ENCODE results near the gene SLC6A6.
"Not testable (repeated sequence)": the region's sequence is repeated elsewhere in the genome, so short reads cannot be mapped to it uniquely, and the experiment has no call there.

The SLC6A6 gene

GRCh38 chr3:14397531-14397930 is 4.9 kb upstream of the SLC6A6 start:
- no peak for DNase-seq (ENCODE audit: low read depth in 2 of 2)

GRCh38 chr3:14397940-14398796 is 4.2 kb upstream of the SLC6A6 start:
- DNase-seq (ENCODE audit: low read depth in 2 of 2): no peak

DNA sequence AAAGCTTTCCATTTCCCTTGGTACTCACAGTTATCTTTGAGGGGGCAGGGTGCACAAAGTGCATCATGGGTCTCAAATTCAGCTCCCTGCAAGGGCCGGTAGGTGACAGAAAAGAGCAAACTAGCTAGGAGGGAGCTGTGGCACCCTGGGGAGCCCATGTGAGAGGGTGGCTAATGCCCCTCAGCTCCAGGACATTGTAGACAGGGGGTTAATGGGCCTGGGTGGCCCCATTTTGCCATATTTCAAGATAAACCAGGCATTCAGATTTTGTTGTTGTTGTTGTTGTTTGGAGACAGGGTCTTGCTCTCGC is 3.7 kb upstream of the SLC6A6 start:
- DNase-seq (ENCODE audit: low read depth in 2 of 2): no peak

DNA sequence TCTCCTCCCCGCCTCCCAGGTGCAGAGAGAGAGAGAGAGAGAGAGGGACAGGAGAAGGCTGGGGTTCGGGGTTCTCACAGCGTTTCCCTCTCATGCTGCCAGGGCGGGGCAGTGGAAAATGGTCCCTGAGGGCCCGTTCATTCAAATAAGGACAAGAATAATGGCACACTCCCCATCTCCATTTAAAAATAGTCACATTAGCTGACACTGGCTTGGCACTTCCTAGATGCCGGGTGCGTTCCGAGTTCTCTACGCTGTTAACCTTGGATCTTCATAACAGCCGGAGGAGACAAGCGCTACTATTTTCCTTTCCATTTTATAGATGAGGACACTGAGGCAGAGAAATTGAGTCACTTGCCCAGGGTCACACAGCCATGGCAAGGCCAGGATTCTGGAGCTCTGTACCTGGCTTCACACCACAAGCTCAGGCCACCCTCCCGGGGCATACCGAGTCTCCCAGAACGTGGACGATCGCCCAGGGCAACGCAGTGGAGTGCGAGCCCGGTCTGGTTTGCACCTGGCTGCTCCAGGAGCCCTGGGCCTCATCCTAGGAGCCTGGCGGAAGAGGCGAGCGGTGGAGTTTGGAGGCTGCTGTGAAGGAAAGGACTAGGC is 608 bp upstream of the SLC6A6 start:
- no peak for DNase-seq (ENCODE audit: low read depth in 2 of 2)

- no peak for DNase-seq (ENCODE audit: low read depth in 2 of 2)
Measured at GRCh38 chr3:14403619-14404155, 1.3 kb downstream of the SLC6A6 start.

DNA sequence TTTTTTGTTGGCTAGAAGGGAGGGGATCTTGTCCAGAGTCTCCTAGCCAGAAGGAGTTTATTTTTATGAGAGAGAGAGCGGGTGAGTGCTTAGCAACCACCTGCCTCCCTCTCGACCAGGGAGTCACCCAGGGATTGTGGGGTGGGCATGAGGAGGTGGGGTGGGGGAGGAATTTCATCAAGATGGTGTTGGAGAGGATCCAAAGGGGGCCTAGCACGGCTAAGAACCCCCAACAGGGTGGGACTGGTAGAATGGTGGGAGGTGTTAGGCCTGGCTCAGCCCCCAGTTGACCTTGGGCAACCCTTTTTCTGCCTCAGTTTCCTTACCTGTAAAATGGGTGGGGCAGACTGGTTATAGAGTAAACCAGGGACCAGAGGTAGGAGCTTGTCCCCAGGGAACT is 1.8 kb downstream of the SLC6A6 start:
- DNase-seq (ENCODE audit: low read depth in 2 of 2): no peak

DNA sequence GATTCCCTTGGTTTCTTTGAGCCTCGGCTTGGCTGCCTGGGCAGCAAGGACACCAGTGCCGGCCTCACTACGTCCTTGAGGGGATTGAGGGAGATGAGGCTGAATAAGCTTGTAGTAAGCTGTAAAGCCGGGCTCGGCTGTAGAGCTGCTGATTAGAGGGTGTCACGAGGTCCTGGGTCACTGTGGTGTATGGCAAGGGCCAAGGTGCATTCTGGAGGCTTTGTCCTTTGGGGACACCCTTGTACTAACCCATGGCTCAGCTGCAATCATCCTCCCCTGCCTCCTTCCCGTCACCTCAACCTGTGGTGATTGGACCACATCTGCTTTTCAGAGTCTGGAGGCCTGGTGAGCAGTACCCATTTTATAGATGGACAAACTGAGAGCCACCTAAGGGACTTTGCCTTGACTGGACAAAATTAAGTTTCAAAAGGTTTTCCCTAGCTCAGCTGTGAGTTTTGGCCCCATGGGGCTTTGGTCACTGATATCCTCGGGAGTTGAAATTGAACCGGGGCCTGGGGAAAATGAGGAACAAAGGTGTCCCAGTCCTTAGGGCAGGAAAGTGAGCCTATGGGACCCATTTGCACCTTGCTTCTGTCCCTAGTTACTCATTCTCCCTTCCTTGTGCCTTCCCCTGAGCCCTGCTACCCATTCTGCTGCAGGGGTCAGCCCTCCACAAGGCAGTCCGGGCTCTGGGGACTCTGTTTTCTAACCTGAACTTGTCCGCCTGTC is 2.4 kb downstream of the SLC6A6 start:
- DNase-seq (ENCODE audit: low read depth in 2 of 2): no peak

GRCh38 chr3:14405360-14406238 is 3.2 kb downstream of the SLC6A6 start:
- no peak for DNase-seq (ENCODE audit: low read depth in 2 of 2)

DNA sequence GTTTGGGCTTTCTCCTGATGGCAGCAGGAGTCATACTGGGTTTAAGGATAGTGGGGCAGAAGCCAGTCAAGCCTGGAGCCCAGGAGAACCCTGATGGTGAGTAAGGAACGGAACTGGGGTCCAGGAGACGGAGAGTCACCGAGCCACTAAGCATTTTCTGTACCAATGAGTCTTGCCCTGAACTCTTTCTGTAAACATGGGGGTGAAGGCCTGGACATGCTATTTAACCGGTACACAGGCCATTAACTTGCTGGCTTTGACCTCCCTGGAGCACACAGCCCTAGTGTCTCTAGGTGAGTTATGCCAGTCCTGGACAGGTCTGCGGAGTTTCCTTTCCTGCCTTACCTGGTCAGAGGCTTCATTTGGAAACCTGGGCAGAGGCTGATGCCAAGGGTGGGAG is 3.9 kb downstream of the SLC6A6 start:
- no peak for DNase-seq (ENCODE audit: low read depth in 2 of 2)

- DNase-seq (ENCODE audit: low read depth in 2 of 2): no peak
Measured at GRCh38 chr3:14406766-14407165, 4.4 kb downstream of the SLC6A6 start.

- no peak for DNase-seq (ENCODE audit: low read depth in 2 of 2)
Measured at GRCh38 chr3:14407203-14407602, 4.8 kb downstream of the SLC6A6 start.

- not testable (repeated sequence) for DNase-seq (ENCODE audit: low read depth in 2 of 2)
Measured at GRCh38 chr3:14409779-14410063, 7.3 kb downstream of the SLC6A6 start.

DNA sequence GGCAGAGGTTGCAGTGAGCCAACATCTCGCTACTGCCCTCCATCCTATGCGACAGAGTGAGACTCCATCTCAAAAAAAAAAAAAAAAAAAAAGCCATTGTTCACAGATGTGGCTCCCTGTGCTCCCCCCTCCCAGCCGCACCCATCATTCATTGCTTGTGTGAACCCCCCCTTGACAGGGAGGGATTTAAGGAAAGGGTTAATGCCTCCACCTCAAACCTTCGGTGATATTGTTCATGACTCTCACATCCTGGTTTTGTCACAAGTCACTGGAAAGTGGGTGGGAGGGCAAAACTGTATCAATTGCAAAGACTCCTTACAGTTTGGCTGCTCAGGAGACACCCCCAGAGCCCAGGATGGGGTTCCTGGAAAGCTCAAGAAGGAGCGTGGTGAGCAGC is 7.7 kb downstream of the SLC6A6 start:
- no peak for DNase-seq (ENCODE audit: low read depth in 2 of 2)

- no peak for DNase-seq (ENCODE audit: low read depth in 2 of 2)
Measured at GRCh38 chr3:14410503-14411165, 8.2 kb downstream of the SLC6A6 start.

DNA sequence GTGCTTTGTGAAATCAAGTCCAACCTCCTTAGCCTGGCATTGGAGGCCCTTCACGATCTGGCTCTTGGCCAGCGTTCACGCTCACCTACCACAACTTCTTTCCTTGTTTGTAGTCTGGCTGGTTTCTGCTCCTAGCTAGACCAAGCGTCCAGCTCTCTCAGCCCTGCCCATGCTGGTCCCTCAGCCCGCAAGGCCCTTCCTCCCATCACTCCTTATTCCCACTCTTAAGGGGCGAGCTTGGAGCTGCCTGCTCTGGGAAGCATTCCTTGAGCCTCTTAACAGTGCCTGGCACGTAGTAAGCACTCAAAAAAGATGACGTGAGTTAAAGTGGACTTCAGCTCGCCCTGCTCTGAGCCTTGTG is 8.7 kb downstream of the SLC6A6 start:
- no peak for DNase-seq (ENCODE audit: low read depth in 2 of 2)

DNA sequence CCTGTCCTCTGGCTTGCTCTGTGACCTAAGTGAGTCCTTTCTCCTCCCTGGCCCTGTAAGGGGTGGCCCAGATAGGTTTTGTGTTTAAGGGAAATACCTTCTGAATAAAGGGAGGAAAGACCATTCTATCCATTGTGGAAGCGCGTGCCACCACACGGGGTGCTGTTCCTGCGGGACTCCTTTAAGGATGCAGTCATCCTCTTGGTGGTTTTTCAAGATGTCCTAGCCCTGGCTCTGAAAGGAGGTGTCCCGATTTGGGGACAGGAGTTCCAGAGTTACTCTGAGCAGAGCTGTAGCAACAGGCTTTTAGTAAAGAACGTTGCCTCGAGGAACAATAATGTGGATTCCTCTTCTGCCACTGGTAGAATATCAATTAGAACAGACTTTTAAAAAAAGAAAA is 9.6 kb downstream of the SLC6A6 start:
- no peak for DNase-seq (ENCODE audit: low read depth in 2 of 2)

- no peak for DNase-seq (ENCODE audit: low read depth in 2 of 2)
Measured at GRCh38 chr3:14412831-14413380, 10.5 kb downstream of the SLC6A6 start.

DNA sequence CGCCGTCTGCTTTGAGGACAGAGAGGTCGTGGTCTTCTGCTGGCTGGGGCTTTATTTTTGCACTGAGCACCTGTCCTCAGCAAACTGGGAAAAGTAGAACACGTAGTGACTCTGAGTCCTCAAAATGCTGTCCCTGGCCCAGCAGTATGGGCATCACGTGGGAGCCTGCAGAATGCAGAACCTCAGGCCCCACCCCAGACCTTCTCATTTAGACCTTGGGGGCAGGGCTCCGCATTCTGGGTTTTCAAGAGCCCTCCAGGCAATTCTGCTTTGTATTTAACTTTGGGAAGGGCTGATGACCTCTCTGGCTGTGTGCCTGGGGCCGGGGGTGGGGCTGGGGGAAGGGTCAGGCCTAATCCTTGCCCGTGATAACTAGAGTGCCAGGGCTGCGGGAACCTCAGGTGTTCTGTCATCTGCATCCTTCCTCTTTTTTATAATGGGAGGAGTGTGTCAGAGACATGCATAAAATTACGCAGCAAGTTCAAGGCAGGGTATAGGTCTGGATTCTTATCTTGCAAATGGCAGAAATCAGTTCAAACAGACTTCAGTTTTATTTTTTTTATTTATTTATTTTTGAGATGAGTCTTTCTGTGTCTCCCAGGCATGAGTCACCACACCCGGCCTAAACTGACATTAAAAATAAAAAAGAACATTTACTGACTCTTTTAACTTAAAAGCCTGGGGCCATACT is 11.1 kb downstream of the SLC6A6 start:
- no peak for DNase-seq (ENCODE audit: low read depth in 2 of 2)

DNA sequence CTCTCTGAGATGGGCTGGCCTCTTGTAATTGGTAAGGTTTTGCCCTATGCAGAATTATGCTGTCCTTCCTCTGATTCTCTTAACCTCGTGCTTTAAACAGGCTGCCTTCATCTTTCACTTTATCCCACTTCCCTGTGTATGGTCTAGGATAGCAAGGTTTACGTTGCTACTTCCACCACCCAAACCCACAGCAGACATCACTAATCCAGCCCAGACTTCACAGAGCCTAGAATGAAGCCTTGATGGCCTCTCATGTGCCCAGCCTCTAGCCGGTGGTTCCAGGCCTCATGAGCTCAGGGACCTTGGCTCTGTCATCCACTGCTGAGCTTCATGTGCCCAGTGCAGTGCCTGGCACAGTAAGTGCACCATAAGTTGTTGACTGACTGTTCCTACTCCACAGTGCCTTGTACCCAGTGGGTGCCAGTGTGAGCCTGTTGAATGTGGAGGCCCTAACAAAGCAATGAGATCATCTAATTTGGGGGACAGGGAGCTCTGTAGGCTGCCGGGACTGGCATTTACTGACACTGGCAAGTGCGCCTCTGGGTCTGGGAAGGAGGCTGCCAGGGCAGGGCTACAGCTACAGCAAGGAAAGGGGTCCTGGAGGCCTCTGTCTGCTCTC is 12.5 kb downstream of the SLC6A6 start:
- no peak for DNase-seq (ENCODE audit: low read depth in 2 of 2)

GRCh38 chr3:14415501-14415900 is 13.1 kb downstream of the SLC6A6 start:
- DNase-seq (ENCODE audit: low read depth in 2 of 2): no peak
